HG02970 (cell line): ENCODE results near the gene SLC49A4.
"Not testable (repeated sequence)": the region's sequence is repeated elsewhere in the genome, so short reads cannot be mapped to it uniquely, and the experiment has no call there.

ENCODE experiments used
- ATAC-seq: cut with Tn5 transposase; IDR thresholded peaks from one replicate; pipeline ENCODE4 v1.9.1; 2021; ENCODE audit warnings: mild to moderate bottlenecking, moderate library complexity, moderate number of reproducible peaks; ENCODE audit not compliant: unreplicated experiment, low FRiP score

The SLC49A4 gene, protein sequence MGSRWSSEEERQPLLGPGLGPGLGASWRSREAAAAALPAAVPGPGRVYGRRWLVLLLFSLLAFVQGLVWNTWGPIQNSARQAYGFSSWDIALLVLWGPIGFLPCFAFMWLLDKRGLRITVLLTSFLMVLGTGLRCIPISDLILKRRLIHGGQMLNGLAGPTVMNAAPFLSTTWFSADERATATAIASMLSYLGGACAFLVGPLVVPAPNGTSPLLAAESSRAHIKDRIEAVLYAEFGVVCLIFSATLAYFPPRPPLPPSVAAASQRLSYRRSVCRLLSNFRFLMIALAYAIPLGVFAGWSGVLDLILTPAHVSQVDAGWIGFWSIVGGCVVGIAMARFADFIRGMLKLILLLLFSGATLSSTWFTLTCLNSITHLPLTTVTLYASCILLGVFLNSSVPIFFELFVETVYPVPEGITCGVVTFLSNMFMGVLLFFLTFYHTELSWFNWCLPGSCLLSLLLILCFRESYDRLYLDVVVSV

DNA sequence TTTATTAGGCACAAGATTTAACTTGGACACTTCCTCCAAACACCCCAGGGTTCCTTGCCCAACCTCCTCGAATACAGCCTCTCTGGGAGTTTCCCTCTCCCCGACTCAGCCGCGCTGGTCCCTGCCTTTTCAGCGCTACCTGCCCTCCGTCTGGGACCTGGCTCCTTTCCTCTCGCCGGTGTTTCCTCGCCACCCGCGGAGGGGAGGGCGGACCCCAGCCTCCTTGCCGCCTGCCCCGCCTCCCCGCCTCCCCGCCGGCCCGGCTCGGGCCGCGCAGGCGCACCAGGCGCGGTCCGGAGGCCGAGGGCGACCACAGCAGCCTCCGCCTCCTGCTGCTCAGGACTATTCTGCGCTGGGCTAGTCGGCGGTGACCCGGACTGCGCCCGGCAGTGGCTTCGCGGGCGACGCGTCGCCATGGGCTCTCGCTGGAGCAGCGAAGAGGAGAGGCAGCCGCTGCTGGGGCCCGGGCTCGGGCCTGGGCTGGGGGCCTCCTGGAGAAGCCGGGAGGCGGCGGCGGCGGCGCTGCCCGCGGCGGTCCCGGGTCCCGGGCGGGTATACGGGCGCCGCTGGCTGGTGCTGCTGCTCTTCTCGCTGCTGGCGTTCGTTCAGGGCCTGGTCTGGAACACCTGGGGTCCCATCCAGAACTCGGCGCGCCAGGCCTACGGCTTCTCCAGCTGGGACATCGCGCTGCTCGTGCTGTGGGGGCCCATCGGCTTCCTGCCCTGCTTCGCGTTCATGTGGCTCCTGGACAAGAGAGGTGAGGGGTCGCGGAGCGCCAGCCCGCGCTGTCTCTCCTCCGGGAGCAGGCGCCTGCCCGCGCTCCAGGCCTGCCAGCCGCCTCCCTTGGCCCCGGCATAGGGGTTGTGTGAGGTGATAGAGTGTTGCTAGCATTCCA, at the start of gene SLC49A4:
Gene SLC49A4 (plus strand): TSS at position 291 of the 895 bp plus-strand sequence. CDS start 124 bp downstream, at position 415.
- ATAC-seq: peak; percentile 69

DNA sequence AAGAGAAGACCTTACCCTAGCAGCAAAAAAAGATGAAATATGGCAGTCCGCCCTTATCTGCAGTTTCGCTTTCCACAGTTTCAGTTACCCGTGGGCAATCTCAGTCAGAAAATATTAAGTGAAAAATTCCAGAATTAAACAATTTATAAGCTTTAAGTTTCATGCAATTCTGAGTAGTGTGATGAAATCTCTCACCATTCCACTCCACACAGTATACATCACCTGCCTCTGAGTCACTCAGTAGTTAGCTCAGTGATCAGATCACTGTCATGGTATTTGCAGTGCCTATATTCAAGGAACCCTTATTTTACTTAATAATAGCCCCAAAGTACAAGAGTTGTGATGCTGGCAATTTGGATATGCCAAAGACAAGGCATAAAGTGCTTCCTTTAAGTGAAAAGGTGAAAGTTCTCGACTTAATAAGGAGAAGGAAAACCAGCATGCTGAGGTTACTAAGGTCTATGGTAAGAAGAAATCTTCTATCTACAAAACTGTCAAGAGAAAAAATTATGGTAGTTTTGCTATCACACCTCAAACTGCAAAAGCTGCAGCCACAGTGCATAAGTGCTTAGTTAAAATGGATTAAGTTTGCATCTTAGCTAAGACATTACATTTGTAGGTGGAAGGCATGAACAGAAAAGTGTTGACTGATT, 49.4 kb upstream of the SLC49A4 start:
- ATAC-seq: no peak

DNA sequence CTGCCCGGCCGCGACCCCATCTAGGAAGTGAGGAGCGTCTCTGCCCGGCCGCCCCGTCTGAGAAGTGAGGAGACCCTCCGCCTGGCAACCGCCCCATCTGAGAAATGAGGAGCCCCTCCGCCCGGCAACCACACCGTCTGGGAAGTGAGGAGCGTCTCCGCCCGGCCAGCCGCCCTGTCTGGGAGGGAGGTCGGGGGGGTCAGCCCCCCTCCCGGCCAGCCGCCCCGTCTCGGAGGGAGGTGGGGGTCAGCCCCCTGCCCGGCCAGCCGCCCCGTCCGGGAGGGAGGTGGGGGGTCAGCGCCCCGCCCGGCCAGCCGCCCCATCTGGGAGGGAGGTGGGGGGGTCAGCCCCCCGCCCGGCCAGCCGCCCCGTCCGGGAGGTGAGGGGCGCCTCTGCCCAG, 47.6 kb upstream of the SLC49A4 start:
- not testable (repeated sequence) for ATAC-seq

DNA sequence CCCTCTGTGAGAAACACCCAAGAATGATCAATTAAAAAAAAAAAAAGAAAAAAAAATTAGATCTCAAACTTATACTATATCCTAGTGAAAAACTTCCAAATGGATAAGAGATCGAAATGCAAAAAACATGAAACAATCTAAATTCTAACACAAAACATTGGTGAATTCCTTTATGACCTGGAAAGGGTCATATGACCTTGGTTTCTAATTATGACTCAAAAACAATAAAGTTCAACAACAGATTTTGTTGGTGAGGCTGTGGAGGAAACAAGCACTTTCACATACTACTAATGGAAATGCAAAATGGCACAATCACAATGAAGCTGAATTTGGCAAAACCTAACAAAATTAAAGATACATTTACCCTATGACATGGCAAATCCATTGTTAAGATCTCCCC, 46.5 kb upstream of the SLC49A4 start:
- no peak for ATAC-seq

DNA sequence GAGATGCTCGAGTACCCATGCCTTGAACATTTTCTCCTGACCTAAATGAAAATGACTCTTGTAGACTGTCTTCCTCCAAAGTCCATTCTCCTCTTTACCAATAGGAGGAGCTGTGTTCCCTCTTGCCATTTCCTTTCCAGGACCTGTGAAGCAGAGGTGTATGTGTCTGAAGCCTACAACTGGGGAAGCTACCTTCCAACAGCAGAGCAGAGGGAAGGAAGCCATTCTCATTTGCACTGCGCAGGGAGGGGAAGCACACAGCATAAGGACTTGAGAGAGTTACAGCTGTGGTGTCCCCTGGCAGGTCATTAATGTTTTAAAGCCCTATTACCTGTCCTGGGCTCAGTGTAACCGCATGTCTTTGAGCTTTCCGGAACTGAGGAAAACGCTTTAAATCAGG, 39.9 kb upstream of the SLC49A4 start:
- ATAC-seq: no peak

DNA sequence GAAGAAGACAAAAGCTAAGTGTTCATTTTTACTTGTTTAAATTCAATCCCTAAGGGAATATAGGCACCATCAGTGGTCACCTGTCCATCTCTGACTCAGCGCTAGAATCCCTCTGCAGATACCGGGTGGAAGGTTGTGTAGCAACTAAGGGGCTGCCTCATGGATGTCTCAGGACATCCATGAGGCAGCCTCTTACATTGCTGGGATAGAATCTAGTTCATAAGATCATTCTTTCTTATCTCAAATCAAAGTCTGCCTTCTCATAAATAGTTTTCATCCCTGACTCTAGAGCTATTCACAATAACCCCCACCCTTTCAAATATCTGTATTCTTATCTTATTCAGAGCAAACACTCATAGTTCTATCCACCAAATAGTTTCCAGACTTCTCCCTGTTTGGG, 39.4 kb upstream of the SLC49A4 start:
- ATAC-seq: no peak

DNA sequence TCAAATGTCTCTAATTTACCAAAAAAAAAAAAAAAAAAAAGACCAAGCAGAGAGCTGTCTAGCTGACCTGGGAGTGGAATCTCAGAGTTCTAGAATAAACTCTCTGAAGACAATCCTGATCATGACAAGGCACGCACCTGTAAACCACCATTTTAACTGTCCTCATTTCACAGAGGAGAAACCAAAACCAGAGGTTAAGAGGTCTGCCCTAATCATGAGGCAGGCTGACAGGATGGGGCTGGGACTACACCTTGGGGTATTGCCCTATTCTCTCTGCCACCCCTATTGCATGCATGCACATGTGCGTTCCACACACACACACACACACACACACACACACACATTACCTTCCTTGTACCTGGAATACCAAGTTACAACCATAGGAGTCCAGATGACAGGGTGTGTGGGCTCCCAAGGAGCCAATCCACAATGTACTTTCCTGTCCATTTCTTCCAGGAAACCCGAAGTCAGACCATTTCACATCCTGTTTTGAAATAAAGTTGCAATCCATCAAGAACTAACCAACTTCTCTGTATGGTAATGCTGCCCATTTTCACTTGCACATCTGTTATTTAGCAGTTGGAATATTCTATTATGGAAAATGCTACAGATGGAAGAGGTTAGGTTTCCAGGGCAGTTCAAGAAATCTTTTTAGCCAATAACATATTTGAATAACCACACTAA, 35.9 kb upstream of the SLC49A4 start:
- ATAC-seq: no peak

DNA sequence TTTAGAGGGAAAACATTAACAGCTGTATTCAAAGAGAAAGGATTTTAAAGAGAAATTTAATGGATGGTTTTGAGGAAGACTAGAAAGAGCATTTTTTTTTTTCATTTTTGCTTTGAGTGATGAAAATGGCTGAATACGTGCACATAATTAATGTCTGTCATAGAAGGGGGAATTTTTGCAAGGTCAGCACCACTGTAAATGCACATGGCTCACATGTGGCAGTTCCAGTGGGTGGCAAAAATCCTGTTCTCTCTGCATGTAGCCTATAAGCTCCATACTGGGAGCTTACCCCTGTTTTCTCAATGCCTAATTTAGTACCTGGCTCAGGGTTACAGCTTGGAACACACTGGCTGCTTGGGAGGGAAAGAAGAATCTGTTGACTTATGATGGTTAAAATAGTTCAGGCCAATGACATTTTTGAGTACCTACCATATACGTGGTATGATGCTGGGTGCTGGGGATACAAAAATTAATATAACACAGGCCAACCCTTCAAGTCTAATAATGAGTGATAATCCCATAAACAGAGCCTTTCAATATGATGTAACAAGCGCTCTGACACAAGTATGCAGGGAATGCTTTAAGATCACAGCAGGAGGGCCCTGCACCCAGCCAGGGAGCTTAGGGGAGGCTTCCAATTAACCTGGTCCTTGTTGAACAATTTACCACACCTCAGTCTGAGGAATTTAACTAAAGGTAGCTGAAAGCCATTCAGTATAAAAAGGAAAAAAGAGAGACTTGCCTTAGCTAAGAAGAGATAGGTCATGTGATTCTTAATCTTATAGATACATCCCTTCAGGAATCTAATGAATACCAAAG, 34.2 kb upstream of the SLC49A4 start:
- ATAC-seq: no peak

DNA sequence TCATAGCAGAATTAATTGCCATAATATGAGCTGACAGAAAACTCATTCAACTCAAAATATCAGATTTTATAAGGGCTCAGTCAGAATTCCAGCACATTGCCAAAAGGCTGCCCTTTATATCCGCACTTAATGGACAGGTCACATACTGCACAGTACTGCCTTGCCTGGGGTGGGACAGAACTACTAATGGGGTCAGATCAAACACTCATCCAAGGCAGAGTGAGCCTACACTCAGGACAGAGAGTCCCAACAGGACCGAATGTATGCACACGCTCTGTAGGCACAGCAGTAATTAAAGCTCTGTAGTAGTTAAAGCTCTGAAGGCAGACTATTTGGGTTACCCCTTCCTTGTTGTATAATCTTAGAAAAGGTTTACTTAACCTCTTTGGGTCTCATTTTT, 28.4 kb upstream of the SLC49A4 start:
- ATAC-seq: no peak

DNA sequence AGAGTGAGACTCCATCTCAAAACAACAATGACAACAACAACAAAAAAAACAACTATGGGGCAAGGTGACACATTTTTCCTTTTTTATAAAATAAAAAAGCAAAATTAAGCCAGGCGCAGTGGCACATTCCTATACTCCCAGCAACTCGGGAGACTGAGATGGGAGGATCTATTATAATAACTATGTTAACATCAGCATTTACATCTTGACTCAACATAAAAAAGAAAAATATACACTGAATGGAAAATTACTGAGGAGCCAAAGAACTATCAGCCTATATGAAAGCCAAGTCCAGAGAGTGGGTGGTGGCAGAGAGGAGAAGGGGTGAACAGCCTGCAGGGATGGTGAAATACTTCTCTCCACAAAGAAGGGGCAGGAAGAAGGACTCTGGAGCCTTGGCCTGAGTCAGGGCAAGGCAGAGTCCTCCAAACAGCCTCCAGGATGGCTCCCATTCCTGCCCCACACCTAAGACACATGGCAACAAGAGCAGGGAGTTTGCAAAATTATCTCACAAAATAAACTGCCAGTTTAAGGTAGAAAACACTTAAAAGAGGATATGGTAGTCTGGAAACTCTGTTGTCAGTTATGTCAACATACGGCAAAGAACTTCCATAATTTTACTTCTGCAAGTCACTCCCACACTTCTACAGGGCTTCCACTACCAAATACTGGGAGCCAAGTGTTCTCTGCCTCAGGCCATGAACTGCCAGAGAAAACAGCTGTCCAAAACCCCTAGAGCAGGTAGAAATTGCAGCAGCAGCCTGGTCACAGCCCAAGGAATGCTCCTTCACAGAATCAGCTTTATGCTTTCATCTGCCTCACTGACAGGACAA, 27.1 kb upstream of the SLC49A4 start:
- ATAC-seq: no peak

DNA sequence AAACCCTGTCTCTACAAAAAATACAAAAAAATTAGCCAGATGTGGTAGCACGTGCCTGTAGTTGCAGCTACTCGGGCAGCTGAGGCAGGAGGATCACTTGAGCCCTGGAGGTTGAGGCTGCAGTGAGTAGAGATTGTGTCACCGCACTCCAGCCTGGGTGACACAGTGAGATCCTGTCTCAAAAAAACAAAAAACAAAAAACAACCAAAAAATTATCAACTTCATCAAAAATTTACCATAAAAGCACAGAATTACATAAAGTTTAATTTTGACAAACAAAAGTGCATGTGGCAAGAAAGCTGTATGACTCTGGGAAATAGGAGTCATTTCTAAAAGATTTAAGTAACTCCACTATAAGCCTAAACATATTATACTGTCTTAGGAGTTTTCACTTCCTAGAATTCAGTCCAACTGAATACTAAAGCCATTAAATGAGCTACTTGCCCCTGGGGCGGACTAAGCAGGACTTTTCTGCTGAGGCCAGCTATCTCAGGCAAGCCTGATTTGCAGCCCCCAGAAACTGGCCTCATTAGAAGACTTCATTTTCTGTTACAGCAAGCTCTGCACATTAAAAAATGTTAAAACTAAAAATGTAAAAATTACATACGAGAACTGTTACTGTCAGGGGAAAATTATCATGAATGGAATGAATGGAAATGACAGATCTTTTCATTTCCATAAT, 24.2 kb upstream of the SLC49A4 start:
- no peak for ATAC-seq

DNA sequence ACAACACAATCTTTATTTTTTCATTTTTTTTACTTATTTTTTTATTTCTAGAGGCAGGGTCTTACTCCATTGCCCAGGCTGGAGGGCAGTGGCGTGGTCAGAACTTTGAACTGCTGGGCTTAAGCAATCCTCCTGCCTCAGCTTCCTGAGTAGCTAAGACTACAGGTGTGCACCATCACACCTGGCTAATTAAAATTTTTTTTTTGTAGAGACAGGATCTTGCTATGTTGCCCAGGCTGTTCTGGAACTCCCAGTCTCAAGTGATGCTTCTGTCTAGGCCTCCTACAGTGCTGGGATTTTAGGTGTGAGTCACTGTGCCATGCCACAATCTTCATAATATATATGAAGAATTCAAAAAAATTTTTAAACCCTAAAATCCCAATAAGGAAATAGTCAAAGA, 22.0 kb upstream of the SLC49A4 start:
- ATAC-seq: no peak

DNA sequence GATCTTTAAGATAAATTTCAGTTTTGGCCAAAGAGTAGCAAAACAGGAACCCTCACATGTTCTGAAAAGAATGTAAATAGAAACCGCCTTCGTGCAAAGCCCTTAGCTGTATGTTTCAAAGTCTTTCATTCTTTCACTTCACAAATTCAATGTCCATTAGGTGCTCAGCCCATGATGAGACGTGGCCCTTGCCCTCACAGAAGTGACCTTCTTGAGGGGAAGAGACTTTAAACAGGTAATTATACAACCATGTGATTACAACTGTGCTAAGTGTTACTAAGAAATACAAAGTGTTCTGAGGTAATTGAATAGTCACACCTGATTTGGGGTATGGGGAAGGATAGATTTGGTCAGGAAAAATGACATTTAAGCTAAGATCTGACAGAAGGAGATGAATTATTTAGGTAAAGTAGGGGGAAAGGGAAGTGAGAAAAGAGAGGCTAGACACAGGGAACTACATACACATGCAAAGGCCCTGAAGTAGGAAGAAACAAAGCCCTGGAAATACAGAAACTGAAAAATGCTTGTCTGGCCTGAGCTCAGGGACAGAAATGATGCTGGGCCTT, 20.8 kb upstream of the SLC49A4 start:
- ATAC-seq: no peak

DNA sequence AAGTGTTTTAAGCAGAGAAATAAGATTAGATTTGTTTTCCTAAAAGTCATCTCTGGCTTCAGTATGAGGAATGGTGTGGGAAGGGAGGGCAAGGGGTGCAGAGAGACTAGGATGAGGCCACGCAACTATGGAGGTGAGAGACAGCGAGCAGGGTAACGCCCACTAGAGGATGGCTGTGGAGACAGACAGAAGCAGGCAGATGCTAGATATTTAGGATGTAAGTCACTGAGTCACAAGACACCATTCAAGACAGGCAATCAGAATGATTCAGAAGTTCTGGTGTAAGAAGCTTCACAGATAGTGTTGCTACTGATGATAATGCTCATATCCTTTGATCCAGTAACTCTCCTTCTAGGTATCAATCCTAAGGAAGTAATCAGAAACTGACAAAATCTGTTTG, 20.3 kb upstream of the SLC49A4 start:
- ATAC-seq: no peak

DNA sequence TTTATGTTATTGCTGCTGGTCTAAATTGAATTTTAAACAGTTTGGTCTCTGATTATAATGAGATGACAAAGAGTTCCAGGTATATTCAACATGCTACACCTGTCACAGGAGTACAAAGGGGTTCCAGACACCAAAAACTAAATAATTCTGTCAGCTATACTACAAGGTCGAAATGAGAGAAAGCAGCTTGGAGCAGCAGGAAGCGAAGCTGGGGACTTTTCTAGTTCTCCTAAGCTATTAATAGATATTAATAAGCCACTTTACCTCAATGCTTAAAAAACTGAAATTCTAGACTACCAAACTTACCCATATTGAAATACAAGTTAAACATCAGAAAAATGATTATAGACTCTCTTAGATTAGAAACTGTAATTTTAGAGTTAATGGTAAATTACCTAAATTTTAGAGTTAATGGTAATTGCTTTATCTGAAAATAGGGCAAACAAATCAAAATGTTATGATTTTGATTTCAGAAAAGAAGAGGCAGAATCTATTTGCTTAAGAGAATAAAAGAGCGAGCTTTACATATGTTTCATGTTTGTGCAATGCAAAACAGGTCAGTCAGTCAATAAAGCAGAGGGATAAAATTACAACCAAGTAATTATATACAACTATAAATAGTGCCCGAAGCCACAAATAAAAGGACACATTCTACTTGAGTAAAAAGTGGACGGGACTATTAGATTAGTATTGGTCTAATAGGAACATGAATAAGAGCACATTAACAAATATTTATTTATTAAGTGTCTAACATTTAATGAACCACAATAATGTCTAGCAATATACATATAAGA, 18.0 kb upstream of the SLC49A4 start:
- ATAC-seq: no peak

DNA sequence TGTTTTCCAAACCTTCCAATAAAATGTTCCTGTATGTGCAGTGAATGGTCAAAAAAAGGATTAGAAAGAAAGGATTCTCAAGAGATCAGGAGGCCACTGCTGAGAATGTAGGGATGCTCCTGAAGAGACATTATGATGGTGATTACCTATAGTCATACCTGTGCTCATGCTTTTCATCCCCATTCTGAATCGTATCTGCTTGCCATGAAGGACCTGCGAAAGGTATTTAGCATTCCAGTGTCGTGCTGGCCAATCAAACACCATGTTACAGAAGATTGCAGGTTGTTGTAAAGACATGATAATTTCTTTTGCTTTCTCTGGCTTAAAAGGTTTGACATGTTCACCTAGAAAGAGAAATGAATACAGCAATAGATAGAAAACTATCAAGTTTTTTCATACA, 17.3 kb upstream of the SLC49A4 start:
- no peak for ATAC-seq

DNA sequence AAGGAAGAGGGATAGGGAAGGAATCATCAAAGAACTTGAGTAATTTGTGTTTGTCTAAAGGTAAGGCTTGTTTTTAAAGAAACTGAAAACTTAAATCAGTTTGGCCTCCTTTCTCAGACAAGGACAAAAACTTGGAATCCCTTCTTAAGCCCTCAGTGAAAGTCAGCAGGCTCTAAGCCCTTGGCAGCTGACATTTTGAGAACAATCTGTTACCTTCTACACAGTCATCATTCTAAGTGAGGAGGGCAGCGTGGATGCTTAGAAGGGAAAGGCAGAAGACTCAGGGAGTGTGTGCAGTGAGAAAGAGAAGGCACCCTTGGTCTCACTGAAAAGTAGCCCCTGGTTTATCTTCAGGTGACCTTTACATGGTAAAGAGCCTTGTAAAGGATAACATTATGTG, 12.1 kb upstream of the SLC49A4 start:
- ATAC-seq: no peak
